WERI-Rb-1 (cell line): ENCODE data around the gene POC5.

Experiments used
- DNase-seq: peaks from one replicate; pipeline ENCODE4 v3.0.0-alpha.2; 2020
- H3K27ac ChIP-seq: fragments of 250-450 bp; sonication (Bioruptor Pico); 2 replicates; pipeline ENCODE4 v1.5.1; 2020; ENCODE audit warnings: mild to moderate bottlenecking, moderate library complexity
- H3K27me3 ChIP-seq: fragments of 250-450 bp; sonication (Bioruptor Pico); 2 replicates; pipeline ENCODE4 v1.5.1; 2021; ENCODE audit warnings: mild to moderate bottlenecking, low read depth, moderate library complexity; ENCODE audit not compliant: insufficient read depth, severe bottlenecking
- H3K36me3 ChIP-seq: fragments of 250-450 bp; sonication (Bioruptor Pico); 2 replicates; pipeline ENCODE4 v1.5.1; 2020; ENCODE audit warnings: mild to moderate bottlenecking, moderate library complexity
- H3K4me3 ChIP-seq: 2 replicates; pipeline ENCODE4 v1.5.1; 2011; ENCODE audit warnings: low read depth, mild to moderate bottlenecking, control low read depth, low read length
- H3K9me3 ChIP-seq: fragments of 250-450 bp; sonication (Bioruptor Pico); 2 replicates; pipeline ENCODE4 v1.5.1; 2021; ENCODE audit warnings: mild to moderate bottlenecking, moderate library complexity; ENCODE audit not compliant: severe bottlenecking
- CTCF ChIP-seq: IDR thresholded peaks from 2 replicates; pipeline ENCODE4 v1.5.1; 2011; ENCODE audit warnings: low read depth, mild to moderate bottlenecking, control low read depth, inconsistent platforms, low read length

POC5 gene

GRCh38 chr5:75662061-75662460, 55.2 kb downstream of the POC5 start:
- no peak for DNase-seq
- no peaks in the 10 kb centered on the region for H3K27me3 ChIP-seq
- no peak for TF ChIP-seq CTCF

GRCh38 chr5:75660678-75661465, 56.4 kb downstream of the POC5 start:
- H3K4me3 ChIP-seq = no peak overlapping the region
- no peaks in the 10 kb centered on the region for H3K27me3 ChIP-seq
- no peak for TF ChIP-seq CTCF
- no peak overlapping the region for H3K27ac ChIP-seq
- no peak for DNase-seq
- H3K36me3 ChIP-seq = no peaks in the 10 kb centered on the region
- H3K9me3 ChIP-seq = no peaks in the 10 kb centered on the region

More at GRCh38 chr5:75662061-75662460, 55.2 kb downstream of the POC5 start:
- Histone ChIP-seq H3K27ac (no peak overlapping the region), H3K9me3 (no peaks in the 10 kb centered on the region), H3K4me3 (no peak overlapping the region), H3K36me3 (no peaks in the 10 kb centered on the region)

GRCh38 chr5:75659791-75660450, 57.3 kb downstream of the POC5 start:
- no peak overlapping the region for H3K27ac ChIP-seq
- no peak for TF ChIP-seq CTCF
- no peak overlapping the region for H3K4me3 ChIP-seq
- H3K27me3 ChIP-seq = no peaks in the 10 kb centered on the region
- no peaks in the 10 kb centered on the region for H3K36me3 ChIP-seq
- DNase-seq = no peak
- no peaks in the 10 kb centered on the region for H3K9me3 ChIP-seq

- no peaks in the 10 kb centered on the region for H3K9me3 ChIP-seq
- no peak overlapping the region for H3K4me3 ChIP-seq
- no peaks in the 10 kb centered on the region for H3K27me3 ChIP-seq
- no peak for TF ChIP-seq CTCF
- no peak overlapping the region for H3K27ac ChIP-seq
- no peaks in the 10 kb centered on the region for H3K36me3 ChIP-seq
- DNase-seq = no peak
These were observed 60.8 kb downstream of the POC5 start for GRCh38 chr5:75656311-75657003.

GRCh38 chr5:75654693-75655295, 62.4 kb downstream of the POC5 start:
- H3K4me3 ChIP-seq = no peak overlapping the region

More at GRCh38 chr5:75654693-75655295, 62.4 kb downstream of the POC5 start:
- Histone ChIP-seq H3K9me3 (no peaks in the 10 kb centered on the region), H3K27ac (no peak overlapping the region), H3K36me3 (no peaks in the 10 kb centered on the region), H3K27me3 (no peaks in the 10 kb centered on the region)
- no peak for TF ChIP-seq CTCF
- no peak for DNase-seq
